ENCODE results near the gene CELF3. TPM values are rescaled to one million over a fixed set of nuclear protein-coding genes. Genes with fewer than 3 reads are reported as not detected.

The CELF3 gene
- total RNA-seq, 1 donor from 2014 or later, result not detected

Other genes starting within 250 kb of the CELF3 start
- gene CGN, start 205.4 kb downstream of the CELF3 start, total RNA-seq, result 51.4 TPM
- 1.4 TPM for gene TUFT1, start 176.5 kb downstream of the CELF3 start, total RNA-seq
- 15.6 TPM for gene SNX27, start 104.8 kb downstream of the CELF3 start, total RNA-seq
- not detected for gene RIIAD1, start 4.7 kb upstream of the CELF3 start, total RNA-seq
- 26.3 TPM for gene MRPL9, start 46.7 kb upstream of the CELF3 start, total RNA-seq
- 2.2 TPM for gene TDRKH, start 73.7 kb upstream of the CELF3 start, total RNA-seq
- 0.15 TPM for gene LINGO4, start 88.6 kb upstream of the CELF3 start, total RNA-seq
- 32.1 TPM for gene RORC, start 115.0 kb upstream of the CELF3 start, total RNA-seq
- gene C2CD4D, start 123.0 kb upstream of the CELF3 start, total RNA-seq, result not detected
- gene THEM5, start 136.9 kb upstream of the CELF3 start, total RNA-seq, result not detected
- 9.3 TPM for gene THEM4, start 192.7 kb upstream of the CELF3 start, total RNA-seq